Measurements from ENCODE around the gene KIAA1755.

GRCh38 chr20:38196076-38196475, 64.5 kb downstream of the KIAA1755 start:
- no peak for TF ChIP-seq CTCF (IDR thresholded peaks at IDR 0.05; ENCODE audit: low read depth, low read length)
- no peak for TF ChIP-seq EZH2phosphoT487 (IDR thresholded peaks at IDR 0.05; ENCODE audit: low read depth)
